Esophagus squamous epithelium (tissue), 5 donors: ENCODE data around the gene PDLIM5. TPM values are rescaled to one million over a fixed set of nuclear protein-coding genes. Genes with fewer than 3 reads are reported as not detected.
"Not testable (repeated sequence)": the region's sequence is repeated elsewhere in the genome, so short reads cannot be mapped to it uniquely, and the experiment has no call there.

ENCODE experiments used
- DNase-seq: peaks from one replicate; lab custom pipeline; 2025; lab: John Stamatoyannopoulos, UW
- H3K27ac ChIP-seq, 4 donors: fragments of 200-600 bp; sonication (generic); one replicate each; pipeline ENCODE4 v1.5.1; 2016 to 2019; ENCODE audit warnings: mild to moderate bottlenecking in 1 of 4
- H3K27me3 ChIP-seq, 4 donors: fragments of 200-600 bp; sonication (generic); 1 replicate in 3 of 4; 2 replicates in 1 of 4; pipeline versions ENCODE4 v1.5.1 to v1.6.0; 2017 to 2021; ENCODE audit warnings: antibody characterized with exemption in 1 of 4
- H3K36me3 ChIP-seq, 3 donors: fragments of 200-600 bp; sonication (generic); one replicate each; pipeline ENCODE4 v1.5.1; 2016 to 2019
- H3K4me1 ChIP-seq, 3 donors: fragments of 200-600 bp; sonication (generic); one replicate each; pipeline ENCODE4 v1.5.1; 2017 to 2019
- H3K4me3 ChIP-seq, 4 donors: fragments of 200-600 bp; sonication (generic); 1 replicate in 3 of 4; 2 replicates in 1 of 4; pipeline ENCODE4 v1.5.1; 2016 to 2019; ENCODE audit warnings: mild to moderate bottlenecking in 2 of 4, moderate library complexity in 1 of 4
- H3K9me3 ChIP-seq, 3 donors: fragments of 200-600 bp; sonication (generic); one replicate each; pipeline ENCODE4 v1.5.1; 2016 to 2019
- CTCF ChIP-seq, 6 experiments: fragments of 450-650 bp in 4 of 6; fragments of 200-600 bp in 2 of 6; sonication (generic) in 2 of 6; IDR thresholded peaks; one replicate each; pipeline ENCODE4 v1.5.1; 2016 to 2019; ENCODE audit warnings: antibody characterized with exemption in 6 of 6, mild to moderate bottlenecking in 4 of 6, moderate library complexity in 4 of 6
- POLR2A ChIP-seq, 4 donors: fragments of 450-650 bp; IDR thresholded peaks; one replicate each; pipeline ENCODE4 v1.6.1; 2017; ENCODE audit warnings: antibody characterized with exemption in 4 of 4, mild to moderate bottlenecking in 4 of 4, moderate library complexity in 3 of 4
- WGBS, 2 donors: methylation state at CpG; one replicate each; pipeline ENCODE4 v1.1.5; 2018; 5-methylcytosine and 5-hydroxymethylcytosine counted together
- intact Hi-C: fragments of 100-400 bp; cut with DNase I; formaldehyde crosslinking; loops from one replicate; pipeline ENCODE4 v1.15.0; 2022
- total RNA-seq, 4 donors: library from RNA; depleted of rRNA; stranded (reverse); fragments of >200 nt; gene quantifications; one replicate each; pipeline ENCODE4 v1.1.0, GENCODE V29; 2016
- donor health status: DM: yes; HTN: yes; CAD: no.

The PDLIM5 gene
- total RNA-seq, 4 donors from 2014 or later, result 57.0 to 204 (median 157) TPM

- H3K27ac ChIP-seq, result no peak overlapping the region
- H3K4me1 ChIP-seq, result peaks cover 0 to 42% (median 9%) of the 10 kb centered on the region in 3 donors
- DNase-seq, result no peak
- H3K4me3 ChIP-seq, result no peak overlapping the region
- intact Hi-C loops, result no loop called here
- H3K9me3 ChIP-seq, result no peaks in the 10 kb centered on the region
- TF ChIP-seq POLR2A (IDR thresholded peaks at IDR 0.05), result no peak
- no peak for TF ChIP-seq CTCF (IDR thresholded peaks at IDR 0.05)
- H3K27me3 ChIP-seq, result no peaks in the 10 kb centered on the region
- H3K36me3 ChIP-seq, result peaks cover 0 to 4% (median 0%) of the 10 kb centered on the region in 3 donors
- 90 to 92% methylated on average over 5 of the region's 5 CpGs for WGBS, 2 donors
Measured at GRCh38 chr4:94472056-94472826, 20.5 kb downstream of the PDLIM5 start.

GRCh38 chr4:94475050-94475449 is 23.3 kb downstream of the PDLIM5 start:
- Histone ChIP-seq H3K4me3 (no peak overlapping the region), H3K27ac (no peak overlapping the region), H3K9me3 (no peaks in the 10 kb centered on the region), H3K4me1 (peaks cover 0 to 29% (median 3%) of the 10 kb centered on the region in 3 donors), H3K36me3 (peaks cover 0 to 4% (median 0%) of the 10 kb centered on the region in 3 donors), H3K27me3 (no peaks in the 10 kb centered on the region)
- TF ChIP-seq CTCF (IDR thresholded peaks at IDR 0.05) (no peak), POLR2A (IDR thresholded peaks at IDR 0.05) (no peak)
- 95 to 96% methylated on average over 2 of the region's 2 CpGs for WGBS, 2 donors
- intact Hi-C loops, result no loop called here
- no peak for DNase-seq

- Histone ChIP-seq H3K27me3 (no peaks in the 10 kb centered on the region), H3K27ac (no peak overlapping the region), H3K9me3 (no peaks in the 10 kb centered on the region), H3K4me1 (peaks cover 0 to 29% (median 3%) of the 10 kb centered on the region in 3 donors), H3K4me3 (no peak overlapping the region), H3K36me3 (peaks cover 0 to 2% (median 0%) of the 10 kb centered on the region in 3 donors)
- TF ChIP-seq CTCF (IDR thresholded peaks at IDR 0.05) (no peak), POLR2A (IDR thresholded peaks at IDR 0.05) (no peak)
- DNase-seq, result no peak
- intact Hi-C loops, result no loop called here
- 71 to 72% methylated on average over 2 of the region's 2 CpGs for WGBS, 2 donors
Measured at GRCh38 chr4:94475794-94476193, 24.1 kb downstream of the PDLIM5 start.

- H3K9me3 ChIP-seq, result no peaks in the 10 kb centered on the region
- WGBS, 2 donors, result 19% methylated on average over 2 of the region's 2 CpGs
- no peaks in the 10 kb centered on the region for H3K27me3 ChIP-seq
- intact Hi-C loops, result no loop called here
- no peaks in the 10 kb centered on the region for H3K36me3 ChIP-seq
- H3K4me3 ChIP-seq, result no peak overlapping the region
- H3K4me1 ChIP-seq, result peaks cover 0 to 27% (median 3%) of the 10 kb centered on the region in 3 donors
- TF ChIP-seq CTCF (IDR thresholded peaks at IDR 0.05) (no peak), POLR2A (IDR thresholded peaks at IDR 0.05) (no peak)
- H3K27ac ChIP-seq, result no peak overlapping the region
- no peak for DNase-seq
Measured at GRCh38 chr4:94477227-94477626, 25.5 kb downstream of the PDLIM5 start.

GRCh38 chr4:94478805-94479204 is 27.1 kb downstream of the PDLIM5 start:
- H3K4me1 ChIP-seq, result peaks cover 0 to 16% (median 7%) of the 10 kb centered on the region in 3 donors
- H3K9me3 ChIP-seq, H3K27me3 ChIP-seq, intact Hi-C loops, H3K27ac ChIP-seq, H3K36me3 ChIP-seq, DNase-seq, H3K4me3 ChIP-seq: not testable (repeated sequence)
- WGBS, 2 donors, result 71 to 80% methylated on average over 3 of the region's 3 CpGs
